Activated CD4-positive, CD25-positive, alpha-beta regulatory T cell treated with anti-CD3 and anti-CD28 coated beads, Interleukin-2, amount 50 U/mL, for 24 hours (primary cell): ENCODE data around the gene NDE1.
"Not testable (repeated sequence)": the region's sequence is repeated elsewhere in the genome, so short reads cannot be mapped to it uniquely, and the experiment has no call there.

Experiments
- ATAC-seq, 2 donors: fragments of 150-1000 bp; cut with Tn5 transposase; one replicate each; pipeline ENCODE4 v1.10.0; 2021; ENCODE audit warnings: mild to moderate bottlenecking in 1 of 2, moderate library complexity in 1 of 2

The NDE1 gene

DNA sequence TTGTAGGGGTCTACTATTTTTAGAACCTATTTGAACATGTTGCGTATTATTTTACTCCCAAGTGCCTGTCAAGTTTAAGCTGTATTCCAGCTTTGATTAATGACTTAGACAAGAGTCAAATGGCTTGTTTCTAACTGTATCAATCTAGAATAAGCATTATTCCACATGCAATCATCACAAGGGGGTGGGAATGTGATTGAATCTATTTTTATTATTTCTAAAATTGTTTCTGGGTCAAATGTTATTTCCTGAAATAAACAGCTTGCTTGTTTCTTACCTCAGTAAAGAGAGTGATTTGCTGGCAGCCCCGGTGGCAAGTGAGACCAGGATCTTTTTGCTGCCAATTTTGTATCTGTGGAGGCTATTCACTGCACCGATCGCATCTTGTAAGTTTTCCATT, 28.6 kb upstream of the NDE1 start:
- no peak for ATAC-seq

DNA sequence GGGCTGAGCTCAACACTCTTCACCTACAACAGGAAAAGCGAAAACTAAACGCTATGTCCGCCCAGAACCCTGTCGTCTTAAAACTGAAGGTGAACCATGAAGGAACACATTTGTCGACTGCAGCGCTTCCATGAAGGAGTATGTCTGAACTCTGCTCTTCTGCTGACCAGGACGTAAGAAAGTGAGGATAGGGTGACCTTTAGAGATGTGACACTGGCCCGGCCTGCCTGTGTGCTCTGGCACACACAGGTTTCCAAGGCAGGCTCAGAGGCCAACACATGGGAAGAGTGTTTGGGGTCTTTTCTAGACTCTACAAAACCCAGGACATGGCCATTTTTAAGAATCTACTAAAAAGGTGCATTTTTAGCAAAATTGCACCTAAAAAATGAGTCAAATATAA, 28.2 kb upstream of the NDE1 start:
- no peak for ATAC-seq

DNA sequence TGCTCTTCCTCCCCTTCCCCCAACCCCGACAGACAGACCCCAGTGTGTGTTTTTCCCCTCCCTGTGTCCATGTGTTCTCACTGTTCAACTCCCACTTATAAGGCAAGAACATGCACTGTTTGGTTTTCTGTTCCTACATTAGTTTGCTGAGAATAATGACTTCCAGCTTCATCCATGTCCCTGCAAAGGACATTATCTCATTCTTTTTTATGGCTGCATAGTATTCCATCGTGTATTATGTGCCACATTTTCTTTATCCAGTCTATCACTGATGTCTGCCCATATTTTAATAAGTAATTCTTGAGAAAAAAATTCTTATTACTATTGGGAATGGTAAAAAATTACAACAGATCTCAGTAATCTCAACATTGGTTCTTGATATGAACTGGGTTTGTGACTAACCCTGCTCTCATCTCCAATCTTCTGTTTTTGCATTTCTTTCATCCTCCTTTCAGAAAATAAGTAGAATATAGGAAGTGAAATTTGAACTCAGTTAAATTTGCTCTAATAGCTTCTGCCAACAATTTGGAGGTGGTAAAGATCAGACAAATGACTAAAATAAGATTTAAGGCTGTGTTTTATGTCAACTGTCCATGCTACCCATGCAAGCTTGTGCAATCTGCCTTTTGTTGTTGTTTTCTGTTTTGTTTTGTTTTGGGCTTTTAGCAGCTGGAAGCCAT, 18.2 kb upstream of the NDE1 start:
- no peak for ATAC-seq

DNA sequence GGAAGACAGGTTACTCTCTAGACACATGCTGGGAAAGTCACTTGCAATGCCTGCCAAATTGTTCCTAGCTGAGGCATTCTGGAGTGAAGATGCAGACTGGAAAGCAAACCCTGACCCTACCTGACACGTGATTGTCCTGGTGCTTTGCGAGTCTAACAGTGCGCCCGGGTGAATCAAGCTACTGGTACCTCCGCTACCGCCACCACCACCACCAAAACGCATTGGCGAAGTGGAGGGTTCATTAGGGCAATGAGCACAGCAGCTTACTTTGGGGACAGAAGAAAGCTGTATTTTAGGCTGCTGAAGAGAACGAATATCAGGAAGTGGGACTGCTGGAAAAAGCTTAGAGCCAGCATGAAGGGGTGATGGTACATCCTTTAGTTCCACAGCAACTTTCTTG, 14.1 kb upstream of the NDE1 start:
- ATAC-seq = no peak

DNA sequence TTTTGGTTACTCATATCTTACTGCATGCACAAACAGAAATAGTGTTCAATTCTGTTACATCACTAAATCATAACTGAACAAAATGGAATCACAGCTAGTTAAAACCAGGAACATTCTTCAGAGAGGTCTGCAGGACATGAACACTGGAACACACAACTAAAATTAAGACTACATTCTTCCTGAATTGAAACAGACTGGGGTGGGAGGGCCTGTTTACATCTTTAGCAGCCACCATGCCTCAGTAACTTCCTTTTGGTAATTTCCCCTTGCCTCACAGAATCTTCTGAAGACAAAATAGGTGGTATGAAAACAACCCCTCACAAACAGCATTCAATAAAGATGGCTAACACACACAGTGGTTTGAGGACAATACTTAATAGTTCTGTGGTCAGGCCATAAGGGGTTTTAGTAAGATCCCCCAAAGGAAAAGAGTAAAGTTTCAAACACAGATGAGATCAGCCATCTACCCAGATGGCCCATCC, 13.6 kb upstream of the NDE1 start:
- ATAC-seq = peak; percentile 23 to 30

DNA sequence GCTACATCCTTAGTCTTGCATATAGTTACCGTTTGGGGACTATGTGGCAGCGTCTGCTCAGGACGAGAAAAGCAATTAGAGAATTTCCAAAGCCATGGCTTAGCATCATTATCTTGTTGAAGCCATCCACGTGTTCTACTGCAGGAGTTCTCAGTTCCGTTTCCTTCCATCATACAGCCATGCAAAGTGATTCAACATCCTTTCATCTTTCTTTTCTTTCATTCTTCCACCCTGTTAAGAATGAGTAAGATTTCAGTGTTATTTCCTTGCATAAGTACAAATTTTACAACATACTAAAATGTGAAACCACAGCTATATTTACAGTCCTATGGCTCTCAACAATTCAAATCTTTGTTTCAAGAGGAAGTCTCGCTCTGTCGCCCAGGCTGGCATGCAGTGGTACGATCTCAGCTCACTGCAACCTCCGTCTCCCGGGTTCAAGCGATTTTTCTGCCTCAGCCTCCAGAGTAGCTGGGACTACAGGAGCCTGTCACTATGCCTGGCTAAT, 10.9 kb upstream of the NDE1 start:
- ATAC-seq = peak; percentile 51 to 57

DNA sequence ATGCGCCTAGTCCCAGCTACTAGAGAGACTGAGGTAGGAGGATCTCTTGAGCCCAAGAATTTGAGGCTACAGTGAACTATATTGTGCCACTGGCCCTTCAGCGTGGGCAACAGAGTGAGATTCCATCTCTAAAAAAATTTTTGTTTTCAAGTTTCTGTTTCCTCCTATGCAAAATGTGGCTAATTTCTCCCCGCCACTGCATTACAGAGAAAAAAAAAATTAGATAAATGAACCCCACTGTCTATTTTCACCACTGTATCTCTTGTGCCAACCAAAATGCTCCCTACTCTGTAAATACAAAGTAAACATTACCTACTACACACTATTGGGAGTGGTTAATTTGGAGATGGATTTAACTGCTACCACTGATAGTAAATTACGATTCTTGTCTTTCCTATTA, 9.1 kb upstream of the NDE1 start:
- no peak for ATAC-seq

DNA sequence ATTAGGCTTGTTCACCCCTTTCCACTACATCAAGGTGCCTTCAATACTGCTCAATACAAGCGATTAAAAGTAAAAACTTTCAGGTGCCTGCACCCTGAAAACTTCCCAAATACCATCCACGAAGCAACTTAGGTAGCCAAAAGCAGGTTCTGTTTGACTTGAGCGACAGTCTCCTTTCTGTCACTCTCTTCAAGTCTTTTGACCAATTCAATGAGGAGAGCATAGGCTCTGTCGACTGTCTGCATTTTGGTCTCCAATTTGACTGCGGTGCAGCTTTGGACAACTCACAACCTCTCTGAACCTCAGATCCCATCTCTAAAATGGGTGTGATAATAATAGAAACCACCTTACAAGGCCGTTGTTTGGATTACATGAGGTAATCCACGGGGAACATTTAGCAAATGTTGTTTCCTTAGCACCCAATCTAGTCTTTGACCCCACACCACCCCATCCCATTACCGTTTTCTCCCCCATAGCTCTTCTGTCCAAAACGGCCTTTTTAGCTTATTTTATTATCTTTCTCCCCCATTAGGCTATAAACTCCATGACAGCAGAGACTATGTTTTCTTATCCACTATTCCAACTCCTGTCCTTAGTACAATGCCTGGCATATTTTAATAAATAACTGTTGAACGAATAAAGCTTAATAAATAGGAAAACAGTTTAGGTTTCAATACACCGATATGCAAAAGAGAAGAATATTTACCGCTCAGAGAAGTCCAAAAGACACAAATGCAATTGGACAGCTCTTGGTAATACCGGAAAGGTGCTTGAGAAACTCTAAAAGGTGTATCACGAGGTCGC, 8.1 kb upstream of the NDE1 start:
- ATAC-seq = no peak

DNA sequence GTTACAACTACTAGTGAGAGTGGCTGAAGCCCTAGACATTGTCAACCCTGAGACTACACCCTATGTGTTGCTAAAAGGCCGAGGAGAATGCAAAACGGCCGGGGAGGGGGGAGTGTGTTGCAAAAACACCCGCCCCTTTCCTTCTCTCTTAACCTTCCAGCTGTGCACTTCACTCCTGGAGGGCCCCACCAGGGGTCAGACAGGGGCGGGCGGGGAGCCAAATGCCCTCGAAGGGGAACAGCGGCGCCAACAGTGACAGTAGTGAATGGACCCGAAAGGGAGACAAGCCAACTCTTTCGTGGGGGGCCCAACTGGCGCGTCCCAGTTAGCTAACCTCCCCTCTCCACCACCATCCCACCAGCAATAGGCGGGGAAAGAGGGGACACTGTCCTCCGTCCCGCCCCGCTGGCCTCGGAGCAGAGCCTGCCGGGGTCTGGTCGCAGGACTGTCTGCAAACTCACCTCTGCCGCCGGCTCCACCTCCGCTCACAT, 7.4 kb upstream of the NDE1 start:
- peak; percentile 42 to 56 for ATAC-seq

DNA sequence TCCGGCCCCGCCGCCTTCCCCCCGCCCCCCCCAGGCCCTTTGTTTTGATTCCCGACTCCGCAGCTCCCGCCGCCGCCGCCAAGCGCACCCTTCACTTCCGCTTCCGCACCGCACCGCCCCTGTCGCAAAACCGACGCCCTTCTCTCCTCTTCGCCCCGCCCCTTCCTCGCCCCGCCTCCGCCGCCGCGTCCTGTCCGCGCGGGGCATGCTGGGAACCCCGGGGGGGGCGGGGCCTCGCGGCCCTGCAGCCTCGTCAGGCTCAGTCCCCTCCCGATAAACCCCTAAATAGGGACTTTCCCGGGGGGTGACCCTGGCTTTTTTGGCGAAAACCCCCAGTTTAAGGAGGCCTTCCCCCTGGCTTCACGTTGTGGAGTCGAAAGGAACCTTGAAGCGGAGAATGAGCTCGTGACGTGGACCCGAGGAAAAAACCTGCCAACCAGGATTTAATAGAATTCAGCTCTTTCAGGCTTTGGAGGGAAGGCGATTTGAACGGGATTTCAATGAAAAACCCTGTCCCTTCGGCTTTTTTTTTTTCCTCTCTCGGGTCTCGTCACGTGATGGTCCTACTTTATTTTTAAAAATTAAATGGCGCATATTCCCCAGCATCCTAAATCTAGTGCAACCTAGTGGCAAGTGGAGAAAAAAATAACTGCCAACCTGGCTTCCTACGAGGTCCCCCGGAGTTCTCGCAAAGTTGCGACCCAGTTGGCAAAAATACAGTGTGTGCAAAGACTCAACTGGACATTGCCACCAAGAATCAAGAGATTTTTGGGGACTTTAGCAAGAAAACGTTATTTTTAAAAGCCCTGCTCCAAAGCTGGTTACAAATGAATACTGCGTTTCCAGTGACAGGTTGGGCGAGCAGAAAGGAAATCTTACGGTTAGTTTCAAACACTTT, 6.7 kb upstream of the NDE1 start, which contains the start of gene MARF1:
TSS of gene MARF1 (minus strand) at position 107 of the 898 bp plus-strand sequence. CDS start 3,921 bp downstream, outside the sequence.
- peak; percentile 67 to 72 for ATAC-seq

DNA sequence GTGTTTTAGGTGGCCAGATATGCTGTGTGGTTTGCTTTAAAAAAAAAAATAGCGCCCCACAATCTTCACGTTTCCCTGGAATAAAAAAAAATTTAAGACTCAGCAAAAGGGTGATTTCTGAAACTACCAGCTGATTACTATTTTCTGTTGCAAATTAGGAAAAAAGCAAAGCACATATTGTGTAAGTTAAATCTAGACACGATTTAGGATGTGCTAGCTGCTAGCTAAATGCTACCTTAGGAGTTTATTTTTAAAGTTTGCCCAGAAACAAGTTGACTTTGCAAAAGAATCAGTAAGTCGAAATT, 6.1 kb upstream of the NDE1 start:
- ATAC-seq = no peak

DNA sequence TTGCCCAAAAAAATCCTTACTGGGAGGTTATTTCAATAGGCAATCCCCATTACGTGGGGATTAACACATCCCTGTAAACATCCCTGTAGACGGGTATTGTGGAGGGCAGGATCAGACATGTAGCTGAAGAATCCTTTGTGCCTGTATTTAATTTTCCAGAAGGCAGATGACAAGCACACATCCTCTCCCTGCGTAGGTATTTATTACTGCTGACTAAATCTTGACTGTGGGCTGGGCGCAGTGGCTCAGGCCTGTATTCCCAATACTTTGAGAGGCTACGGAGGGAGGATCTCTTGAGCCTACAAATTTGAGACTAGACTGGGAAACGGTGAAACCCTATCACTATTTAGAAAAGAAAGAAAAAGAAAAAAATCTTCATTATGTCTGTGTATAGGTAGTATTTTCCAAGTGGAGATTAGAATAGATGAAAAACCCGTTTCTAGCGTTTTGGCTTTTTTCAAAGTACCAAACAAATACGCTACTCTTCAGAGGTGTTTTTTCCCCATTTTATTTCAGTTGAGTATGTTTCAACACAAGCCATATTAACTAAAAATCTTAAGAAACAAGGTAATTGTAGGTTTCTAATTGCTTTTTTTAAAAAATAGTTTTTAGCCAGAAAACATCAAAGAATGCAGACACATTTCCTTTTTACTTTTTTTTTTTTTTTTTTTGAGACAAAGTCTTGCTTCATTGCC, 5.6 kb upstream of the NDE1 start:
- ATAC-seq = no peak

DNA sequence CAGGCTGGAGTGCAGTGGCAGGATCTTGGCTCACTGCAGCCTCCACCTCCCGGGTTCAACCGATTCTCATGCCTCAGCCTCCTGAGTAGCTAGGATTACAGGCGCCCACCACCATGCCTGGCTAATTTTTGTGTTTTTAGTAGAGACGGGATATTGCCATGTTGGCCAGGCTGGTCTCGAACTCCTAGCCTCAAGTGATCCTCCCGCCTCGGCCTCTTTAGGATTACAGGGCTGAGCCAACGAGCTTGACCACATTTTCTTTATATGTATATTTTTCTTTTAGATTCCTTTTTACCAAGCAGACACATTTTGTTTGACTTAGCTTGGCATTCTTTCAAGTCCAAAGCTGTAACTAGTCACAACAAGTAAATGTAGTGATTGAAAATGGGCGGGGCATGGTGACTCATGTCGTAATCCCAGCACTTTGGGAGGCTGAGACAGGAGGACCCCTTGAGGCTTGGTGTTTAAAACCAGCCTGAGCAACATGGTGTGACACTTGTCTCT, 5.0 kb upstream of the NDE1 start:
- ATAC-seq = not testable (repeated sequence)

DNA sequence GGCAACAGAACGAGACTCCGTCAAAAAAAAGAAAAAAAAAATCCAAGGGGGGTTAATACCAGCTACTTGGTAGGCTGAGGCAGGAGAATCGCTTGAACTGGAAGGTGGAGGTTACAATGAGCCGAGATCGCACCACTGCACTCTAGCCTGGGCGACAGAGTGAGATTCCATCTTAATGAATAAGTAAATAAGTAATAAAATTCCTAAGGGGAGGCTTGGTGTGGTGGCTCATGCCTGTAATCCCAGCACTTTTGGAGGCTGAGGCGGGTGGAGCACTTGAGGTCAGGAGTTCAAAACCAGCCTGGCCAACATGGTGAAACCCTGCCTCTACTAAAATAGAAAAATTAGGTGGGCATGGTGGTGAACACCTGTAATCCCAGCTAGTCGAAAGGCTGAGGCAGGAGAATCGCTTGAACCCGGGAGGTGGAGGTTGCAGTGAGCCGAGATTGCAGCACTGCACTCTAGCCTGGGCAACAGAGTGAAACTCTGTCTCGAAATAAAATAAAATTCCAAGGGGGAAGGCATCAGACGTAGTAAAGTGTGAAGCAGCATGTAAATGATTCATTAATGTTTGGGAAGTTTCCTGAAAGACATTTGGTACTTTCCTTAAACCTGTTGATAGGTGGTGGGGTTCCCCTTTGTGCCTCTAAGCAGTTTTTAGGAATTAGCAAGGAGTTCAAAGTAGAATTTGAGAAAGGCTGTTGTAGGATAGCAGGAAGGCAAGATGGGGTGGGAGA, 3.3 kb upstream of the NDE1 start:
- not testable (repeated sequence) for ATAC-seq

DNA sequence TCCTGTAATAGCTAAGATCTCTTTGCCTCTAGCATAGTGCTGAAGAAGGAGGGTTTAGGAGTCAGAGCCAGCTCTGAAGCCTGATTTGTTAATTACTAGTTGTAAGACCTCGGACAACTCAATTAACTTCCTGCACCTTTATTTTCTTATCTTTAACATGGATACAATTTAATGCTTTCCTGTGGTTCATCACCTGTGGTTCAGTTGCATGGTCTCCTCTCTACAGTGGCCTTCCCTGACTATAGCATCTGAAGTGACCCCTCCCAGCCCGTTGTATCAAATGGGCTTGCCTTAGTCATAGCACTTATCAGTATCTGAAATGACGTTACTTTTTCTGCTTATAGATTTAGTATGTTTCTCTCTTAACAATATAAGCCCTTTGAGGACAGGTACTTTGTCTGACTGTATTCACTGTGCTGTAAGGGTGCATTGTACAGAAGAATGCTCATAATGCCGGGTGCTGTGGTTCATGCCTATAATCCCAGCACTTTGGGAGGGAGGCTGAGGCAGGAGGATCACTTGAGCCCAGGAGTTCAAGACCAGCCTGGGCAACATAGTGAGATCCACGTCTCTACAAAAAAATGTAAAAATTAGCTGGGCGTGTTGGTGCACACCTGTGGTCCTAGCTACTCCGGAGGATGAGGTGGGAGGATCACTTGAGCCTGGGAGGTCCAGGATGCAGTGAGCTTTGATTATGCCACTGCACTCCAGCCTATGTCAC, 2.6 kb upstream of the NDE1 start:
- ATAC-seq = no peak

DNA sequence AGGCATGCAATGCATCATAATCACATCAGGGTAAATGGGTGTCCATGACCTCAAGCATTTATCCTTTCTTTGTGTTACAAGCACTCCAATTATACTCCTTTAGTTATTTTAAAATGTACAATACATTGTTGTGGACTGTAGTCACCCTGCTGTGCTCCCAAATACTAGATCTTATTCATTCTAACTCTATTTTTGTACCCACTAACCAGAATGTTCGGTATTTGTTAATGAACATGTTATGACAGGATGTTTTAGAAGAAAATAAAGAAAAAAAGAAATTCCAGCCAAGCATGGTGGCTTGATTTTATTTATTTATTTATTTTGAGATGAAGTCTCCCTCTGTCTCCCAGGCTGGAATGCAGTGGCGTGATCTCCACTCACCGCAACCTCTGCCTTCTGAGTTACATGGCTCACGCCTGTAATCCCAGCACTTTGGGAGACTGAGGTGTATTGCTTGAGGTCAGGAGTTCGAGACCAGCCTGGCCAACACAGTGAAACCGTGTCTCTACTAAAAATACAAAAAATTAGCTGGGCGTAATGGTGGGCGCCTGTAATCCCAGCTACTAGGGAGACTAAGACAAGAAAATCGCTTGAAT, 1.8 kb upstream of the NDE1 start:
- no peak for ATAC-seq

DNA sequence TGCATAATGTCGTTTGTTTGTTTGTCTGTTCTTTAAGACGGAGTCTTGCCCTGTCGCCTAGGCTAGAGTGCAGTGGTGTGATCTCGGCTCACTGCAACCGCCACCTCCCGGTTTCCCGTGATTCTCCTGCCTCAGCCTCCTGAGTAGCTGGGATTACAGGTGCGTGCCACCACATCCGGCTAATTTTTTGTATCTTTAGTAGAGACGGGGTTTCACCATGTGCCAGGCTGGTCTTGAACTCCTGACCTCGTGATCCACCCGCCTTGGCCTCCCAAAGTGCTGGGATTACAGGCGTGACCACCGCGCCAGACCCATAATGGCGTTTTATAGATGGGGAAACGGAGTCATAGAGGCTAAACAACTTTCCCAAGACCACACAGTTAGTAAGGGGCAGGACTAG, 734 bp upstream of the NDE1 start:
- not testable (repeated sequence) for ATAC-seq

DNA sequence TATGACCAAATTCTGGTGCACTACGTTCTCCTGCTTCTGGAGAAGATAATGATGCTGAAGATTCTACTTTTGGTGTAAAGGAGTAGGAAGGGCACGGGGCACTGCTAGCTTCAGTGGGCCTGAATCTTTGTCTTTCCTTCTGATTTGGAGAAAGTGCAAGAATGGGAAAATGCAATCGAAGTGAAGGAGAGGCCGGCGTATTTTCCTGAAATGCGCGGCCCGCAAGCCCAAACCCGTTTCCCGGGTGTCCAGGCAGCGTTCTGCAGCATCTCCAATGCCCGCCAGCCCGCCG, 372 bp upstream of the NDE1 start:
- ATAC-seq = no peak

DNA sequence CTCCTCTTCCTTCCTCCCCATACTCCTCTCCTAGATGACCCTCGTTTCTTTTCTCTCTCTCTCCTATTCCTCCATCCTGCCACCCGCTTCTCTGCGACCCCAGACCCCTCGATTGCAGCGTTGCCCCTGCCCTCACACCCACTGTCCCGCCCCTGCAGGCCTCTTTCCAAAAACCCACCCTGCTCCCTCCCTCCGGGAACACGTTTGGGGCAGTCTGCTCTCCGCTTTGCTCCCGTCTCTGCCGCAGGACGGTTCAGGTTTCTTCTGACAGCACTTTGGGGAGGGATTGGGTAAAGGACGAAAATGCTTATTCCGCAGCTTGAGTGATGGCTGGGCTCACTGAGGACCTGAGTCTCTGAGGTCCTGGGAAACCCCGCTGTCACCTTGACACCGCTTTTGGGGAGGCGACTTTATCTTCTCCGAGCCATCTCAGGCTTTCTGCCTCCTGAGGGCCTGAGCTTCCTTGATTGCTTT, 690 bp downstream of the NDE1 start:
- ATAC-seq = peak; percentile 50 to 53

DNA sequence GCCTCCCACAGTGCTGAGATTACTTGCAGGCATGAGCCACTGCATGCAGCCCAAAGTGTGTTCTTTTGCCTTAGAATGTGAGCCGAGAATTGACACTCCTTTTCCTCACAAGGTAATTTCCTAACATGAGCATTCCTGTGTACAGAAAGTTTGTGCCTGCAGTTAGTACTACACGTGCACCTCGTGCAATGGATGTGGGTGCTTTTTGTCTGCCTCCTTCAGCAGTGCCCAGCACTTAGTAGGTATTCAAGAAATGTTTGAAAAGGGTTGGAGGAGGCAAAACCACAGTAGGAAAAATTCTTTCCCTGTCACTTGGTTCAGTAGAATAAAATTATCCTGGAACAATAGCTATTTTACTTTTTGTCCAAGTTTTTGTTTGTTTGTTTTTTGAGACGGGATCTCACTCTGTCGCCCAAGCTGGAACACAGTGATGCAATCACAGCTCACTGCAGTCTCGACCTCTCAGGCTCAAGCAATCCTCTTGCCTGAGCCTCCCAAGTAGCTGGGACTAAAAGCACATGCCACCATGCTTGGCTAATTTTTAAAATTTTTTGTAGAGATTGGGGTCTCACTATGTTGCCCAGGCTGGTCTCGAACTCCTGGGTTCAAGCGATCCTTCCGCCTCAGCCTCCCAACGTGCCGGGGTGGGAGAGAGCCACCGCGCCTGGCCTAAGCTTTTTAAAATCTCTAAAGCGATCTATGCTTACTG, 2.4 kb downstream of the NDE1 start:
- ATAC-seq = no peak
